ENCODE results near the gene RELN.
"Not testable (repeated sequence)": the region's sequence is repeated elsewhere in the genome, so short reads cannot be mapped to it uniquely, and the experiment has no call there.

DNA sequence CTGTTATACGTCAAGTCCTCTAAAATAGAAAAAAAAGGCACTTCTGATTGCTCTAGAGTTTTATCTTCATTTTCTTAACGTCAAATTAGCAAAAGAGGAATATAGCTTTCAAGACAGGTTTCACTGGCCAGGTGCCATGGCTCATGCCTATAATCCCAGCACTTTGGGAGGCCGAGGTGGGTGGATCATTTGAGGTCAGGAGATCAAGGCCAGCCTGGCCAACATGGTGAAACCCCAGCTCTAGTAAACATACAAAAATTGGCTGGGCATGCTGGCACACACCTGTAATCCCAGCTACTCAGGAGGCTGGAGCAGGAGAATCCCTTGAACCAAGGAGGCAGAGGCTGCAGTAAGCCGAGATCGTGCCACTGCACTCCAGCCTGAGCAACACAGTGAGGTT is 173.5 kb downstream of the RELN start:
- not testable (repeated sequence) for TF ChIP-seq SUZ12 (IDR thresholded peaks at IDR 0.05); HDGF (IDR thresholded peaks at IDR 0.05; ENCODE audit: borderline replicate concordance); TARDBP (IDR thresholded peaks at IDR 0.05); FOXA1 (IDR thresholded peaks at IDR 0.05); ZNF384 (IDR thresholded peaks at IDR 0.05); SP1 (IDR thresholded peaks at IDR 0.05)

All from HEK293T (cell line).